SKM-1 (cell line): ENCODE data around the gene OLA1.
A peak's percentile ranks its signal among the peaks of the same experiment; 100 is the strongest.
"Not testable (repeated sequence)": the region's sequence is repeated elsewhere in the genome, so short reads cannot be mapped to it uniquely, and the experiment has no call there.

Experiments
- DNase-seq: peaks from one replicate; lab custom pipeline; 2025; ENCODE audit not compliant: unreplicated experiment; lab: John Stamatoyannopoulos, UW

The OLA1 gene

GRCh38 chr2:174248187-174248997, at the start of gene OLA1:
Gene OLA1, minus strand, starts transcription at chr2:174248532. Its CDS starts 1,717 bp downstream, at chr2:174246815.
- peak; percentile 92 for DNase-seq

GRCh38 chr2:174292908-174293307, 44.6 kb upstream of the OLA1 start:
- no peak for DNase-seq

- DNase-seq, result no peak
Measured at GRCh38 chr2:174286172-174286571, 37.8 kb upstream of the OLA1 start.

- DNase-seq, result peak; percentile 27
Measured at GRCh38 chr2:174282441-174282840, 34.1 kb upstream of the OLA1 start.

GRCh38 chr2:174281736-174282135, 33.4 kb upstream of the OLA1 start:
- no peak for DNase-seq

GRCh38 chr2:174280596-174280995, 32.3 kb upstream of the OLA1 start:
- DNase-seq, result no peak

- DNase-seq, result not testable (repeated sequence)
Measured at GRCh38 chr2:174270263-174270662, 21.9 kb upstream of the OLA1 start.

- DNase-seq, result no peak
Measured at GRCh38 chr2:174266288-174266687, 18.0 kb upstream of the OLA1 start.

GRCh38 chr2:174263997-174264396, 15.7 kb upstream of the OLA1 start:
- no peak for DNase-seq

- no peak for DNase-seq
Measured at GRCh38 chr2:174259981-174260380, 11.6 kb upstream of the OLA1 start.

- DNase-seq, result no peak
Measured at GRCh38 chr2:174254267-174254666, 5.9 kb upstream of the OLA1 start.

- no peak for DNase-seq
Measured at GRCh38 chr2:174248998-174249592, 763 bp upstream of the OLA1 start.

- DNase-seq, result no peak
Measured at GRCh38 chr2:174247474-174248186, 702 bp downstream of the OLA1 start.

GRCh38 chr2:174246944-174247381, 1.4 kb downstream of the OLA1 start:
- DNase-seq, result no peak

GRCh38 chr2:174245628-174246027, 2.7 kb downstream of the OLA1 start:
- DNase-seq, result not testable (repeated sequence)

GRCh38 chr2:174245065-174245464, 3.3 kb downstream of the OLA1 start:
- no peak for DNase-seq

- no peak for DNase-seq
Measured at GRCh38 chr2:174243812-174244211, 4.5 kb downstream of the OLA1 start.

GRCh38 chr2:174240097-174240496, 8.2 kb downstream of the OLA1 start:
- DNase-seq, result no peak

- no peak for DNase-seq
Measured at GRCh38 chr2:174236429-174236828, 11.9 kb downstream of the OLA1 start.

GRCh38 chr2:174235680-174236079, 12.7 kb downstream of the OLA1 start:
- DNase-seq, result no peak

- no peak for DNase-seq
Measured at GRCh38 chr2:174233771-174234275, 14.5 kb downstream of the OLA1 start.

- no peak for DNase-seq
Measured at GRCh38 chr2:174227748-174228147, 20.6 kb downstream of the OLA1 start.
